Spleen (tissue), 7 donors: ENCODE measurements around the gene CAMTA1.

ENCODE experiments used
- POLR2A ChIP-seq, 3 donors: fragments of 450-650 bp; IDR thresholded peaks; one replicate each; pipeline ENCODE4 v1.5.1; 2017; ENCODE audit warnings: antibody characterized with exemption in 3 of 3, mild to moderate bottlenecking in 1 of 3
- POLR2AphosphoS5 ChIP-seq, 3 donors: sonication (generic); formaldehyde crosslinking; IDR thresholded peaks; one replicate each; pipeline ENCODE4 v1.5.1; 2017; ENCODE audit warnings: antibody characterized with exemption in 3 of 3
- TF ChIP-seq, protein P1 (sequence below), 11 experiments: fragments of 200-600 bp in 7 of 11; fragments of 450-650 bp in 4 of 11; sonication (generic) in 4 of 11; IDR thresholded peaks in 8 of 11; conservative IDR thresholded peaks in 3 of 11; 1 replicate in 7 of 11; 2 replicates in 4 of 11; pipeline versions ENCODE4 v1.4.0 to v1.8.0; 2016 to 2021; ENCODE audit warnings: antibody characterized with exemption in 11 of 11, inconsistent platforms in 4 of 11, mild to moderate bottlenecking in 1 of 11
- donor health status: DM: no; HTN: no; CAD: no; lungs with moderate emphysema.
- donor health status: DM: no; HTN: no; CAD: no.
- donor health status: DM: no; HTN: no; CAD: no.

DNA sequence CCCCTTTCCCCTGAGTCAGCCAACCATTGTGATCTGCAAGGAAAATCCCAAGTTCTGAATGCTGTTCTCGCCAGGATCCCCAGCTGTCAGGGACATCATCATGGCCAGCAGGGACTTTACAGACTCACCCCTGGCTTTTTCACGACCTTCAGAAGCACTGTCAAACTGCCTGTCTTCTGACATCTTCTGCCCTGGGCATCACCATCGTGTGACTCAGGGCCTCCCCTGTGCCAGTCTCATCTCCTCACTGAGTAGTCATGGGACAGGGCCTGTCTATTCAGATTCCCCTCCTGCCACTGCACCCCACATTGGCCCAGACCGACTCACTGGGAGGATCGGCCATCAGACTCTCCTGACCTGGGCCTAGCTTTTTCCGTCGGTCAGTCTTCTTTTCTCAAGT, 913.4 kb downstream of the CAMTA1 start:
- TF ChIP-seq, protein P1, sequence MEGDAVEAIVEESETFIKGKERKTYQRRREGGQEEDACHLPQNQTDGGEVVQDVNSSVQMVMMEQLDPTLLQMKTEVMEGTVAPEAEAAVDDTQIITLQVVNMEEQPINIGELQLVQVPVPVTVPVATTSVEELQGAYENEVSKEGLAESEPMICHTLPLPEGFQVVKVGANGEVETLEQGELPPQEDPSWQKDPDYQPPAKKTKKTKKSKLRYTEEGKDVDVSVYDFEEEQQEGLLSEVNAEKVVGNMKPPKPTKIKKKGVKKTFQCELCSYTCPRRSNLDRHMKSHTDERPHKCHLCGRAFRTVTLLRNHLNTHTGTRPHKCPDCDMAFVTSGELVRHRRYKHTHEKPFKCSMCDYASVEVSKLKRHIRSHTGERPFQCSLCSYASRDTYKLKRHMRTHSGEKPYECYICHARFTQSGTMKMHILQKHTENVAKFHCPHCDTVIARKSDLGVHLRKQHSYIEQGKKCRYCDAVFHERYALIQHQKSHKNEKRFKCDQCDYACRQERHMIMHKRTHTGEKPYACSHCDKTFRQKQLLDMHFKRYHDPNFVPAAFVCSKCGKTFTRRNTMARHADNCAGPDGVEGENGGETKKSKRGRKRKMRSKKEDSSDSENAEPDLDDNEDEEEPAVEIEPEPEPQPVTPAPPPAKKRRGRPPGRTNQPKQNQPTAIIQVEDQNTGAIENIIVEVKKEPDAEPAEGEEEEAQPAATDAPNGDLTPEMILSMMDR (IDR thresholded peaks at IDR 0.05 in 8 of 11, conservative IDR thresholded peaks at IDR 0.05 in 3 of 11), result no peak
- no peak for TF ChIP-seq POLR2A (IDR thresholded peaks at IDR 0.05)
- no peak for TF ChIP-seq POLR2AphosphoS5 (IDR thresholded peaks at IDR 0.05)
